ENCODE data around the gene ACTN4. TPM values are rescaled to one million over a fixed set of nuclear protein-coding genes. Genes with fewer than 3 reads are reported as not detected.

The ACTN4 gene
- total RNA-seq, 1 experiment from 2014 or later: 1,233 TPM

GRCh38 chr19:38701455-38702063, 54.1 kb downstream of the ACTN4 start:
- Histone ChIP-seq H3K79me2 (ENCODE audit: low read depth) (peaks cover 86% of the 10 kb centered on the region), H4K20me1 (ENCODE audit: insufficient read depth) (peaks cover 25% of the 10 kb centered on the region), H3K36me3 (ENCODE audit: low read depth) (peaks cover 52% of the 10 kb centered on the region), H3K4me2 (no peak overlapping the region), H3K9me2 (ENCODE audit: insufficient read depth) (no peaks in the 10 kb centered on the region), H3K4me1 (replicated peaks; ENCODE audit: insufficient read depth) (peaks cover 8% of the 10 kb centered on the region), H3K27me3 (ENCODE audit: insufficient read depth, low read depth) (no peaks in the 10 kb centered on the region), H3K4me3 (no peak overlapping the region), H3K27ac (0 out of 2 replicates have a peak overlapping the region, but pooled peaks have one; percentile 9), H3F3A (ENCODE audit: insufficient read depth, low read depth) (peaks cover 58% of the 10 kb centered on the region), H2AFZ (no peak overlapping the region), H3K9me3 (ENCODE audit: insufficient read depth, low read depth) (no peaks in the 10 kb centered on the region)
- TSS peak; percentile 2 for BruUV-seq (replicated peaks)
- CTCF ChIA-PET: no interaction called here
- POLR2A ChIA-PET (ENCODE audit: unreplicated experiment): no interaction called here
- no peak for DNase-seq
- intact Hi-C loops (cut with micrococcal nuclease; ENCODE audit: unreplicated experiment): no loop called here
- TF ChIP-seq EZH2 (IDR thresholded peaks at IDR 0.05; ENCODE audit: low read depth): no peak
- no peak for TF ChIP-seq CTCF (conservative IDR thresholded peaks at IDR 0.05)

GRCh38 chr19:38702278-38702677, 54.8 kb downstream of the ACTN4 start:
- TF ChIP-seq EZH2 (IDR thresholded peaks at IDR 0.05; ENCODE audit: low read depth) (no peak), CTCF (conservative IDR thresholded peaks at IDR 0.05) (no peak)
- H3K27me3 ChIP-seq (ENCODE audit: insufficient read depth, low read depth): no peaks in the 10 kb centered on the region
- H2AFZ ChIP-seq: no peak overlapping the region
- POLR2A ChIA-PET (ENCODE audit: unreplicated experiment): no interaction called here
- CTCF ChIA-PET: no interaction called here
- no peak overlapping the region for H3K27ac ChIP-seq
- H3K9me3 ChIP-seq (ENCODE audit: insufficient read depth, low read depth): no peaks in the 10 kb centered on the region
- peaks cover 16% of the 10 kb centered on the region for H3K4me1 ChIP-seq (replicated peaks; ENCODE audit: insufficient read depth)
- peaks cover 22% of the 10 kb centered on the region for H4K20me1 ChIP-seq (ENCODE audit: insufficient read depth)
- no peak for DNase-seq
- no peak overlapping the region for H3K4me3 ChIP-seq
- peaks cover 52% of the 10 kb centered on the region for H3K36me3 ChIP-seq (ENCODE audit: low read depth)
- H3K79me2 ChIP-seq (ENCODE audit: low read depth): peaks cover 85% of the 10 kb centered on the region
- no TSS peak for BruUV-seq (replicated peaks)
- H3F3A ChIP-seq (ENCODE audit: insufficient read depth, low read depth): peaks cover 59% of the 10 kb centered on the region
- H3K9me2 ChIP-seq (ENCODE audit: insufficient read depth): no peaks in the 10 kb centered on the region
- intact Hi-C loops (cut with micrococcal nuclease; ENCODE audit: unreplicated experiment): no loop called here
- H3K4me2 ChIP-seq: no peak overlapping the region

- Histone ChIP-seq H3K27me3 (ENCODE audit: insufficient read depth, low read depth) (no peaks in the 10 kb centered on the region), H3K9me3 (ENCODE audit: insufficient read depth, low read depth) (no peaks in the 10 kb centered on the region), H3K4me2 (no peak overlapping the region), H3K4me3 (no peak overlapping the region), H3K27ac (peak overlapping the region; percentile 36; the same call in 1 of the 2 replicates), H3F3A (ENCODE audit: insufficient read depth, low read depth) (peaks cover 69% of the 10 kb centered on the region), H3K36me3 (ENCODE audit: low read depth) (peaks cover 59% of the 10 kb centered on the region), H3K9me2 (ENCODE audit: insufficient read depth) (no peaks in the 10 kb centered on the region), H3K4me1 (replicated peaks; ENCODE audit: insufficient read depth) (peaks cover 26% of the 10 kb centered on the region), H3K79me2 (ENCODE audit: low read depth) (peaks cover 82% of the 10 kb centered on the region), H2AFZ (no peak overlapping the region), H4K20me1 (ENCODE audit: insufficient read depth) (peaks cover 27% of the 10 kb centered on the region)
- ChIA-PET POLR2A (ENCODE audit: unreplicated experiment) (interaction anchor here (0.6 kb wide), 1 partner anchor 12 kb away, joined by 21 read pairs; no protein-coding TSS in a partner anchor), CTCF (no interaction called here)
- TF ChIP-seq EZH2 (IDR thresholded peaks at IDR 0.05; ENCODE audit: low read depth) (no peak), CTCF (conservative IDR thresholded peaks at IDR 0.05) (no peak)
- no TSS peak for BruUV-seq (replicated peaks)
- intact Hi-C loops (cut with micrococcal nuclease; ENCODE audit: unreplicated experiment): no loop called here
- DNase-seq: no peak
These were observed 56.1 kb downstream of the ACTN4 start for GRCh38 chr19:38703509-38703908.

Data from PC-9 (cell line).